WTC11 (cell line): ENCODE measurements around the gene DCTN2. TPM values are rescaled to one million over a fixed set of nuclear protein-coding genes. Genes with fewer than 3 reads are reported as not detected.
"Not testable (repeated sequence)": the region's sequence is repeated elsewhere in the genome, so short reads cannot be mapped to it uniquely, and the experiment has no call there.

Experiments used
- ATAC-seq: fragments of 200-7000 bp; cut with Tn5 transposase; 2 replicates; pipeline ENCODE4 v1.10.0; 2021; ENCODE audit warnings: mild to moderate bottlenecking, moderate library complexity
- CTCF ChIA-PET: fragments of 300-600 bp; sonication (Branson Sonifier 250); formaldehyde crosslinking; loops from one replicate; lab custom pipeline; 2021; ENCODE audit warnings: antibody characterized with exemption; lab: Charles Lee
- POLR2A ChIA-PET: fragments of 350-600 bp; sonication (Branson Sonifier 250); formaldehyde crosslinking; loops from one replicate; lab custom pipeline; 2021; ENCODE audit warnings: antibody characterized with exemption; lab: Charles Lee
- DNase-seq: peaks from one replicate; pipeline ENCODE4 v3.0.0; 2021; ENCODE audit warnings: low spot score
- H3K27ac Mint-ChIP-seq: 2 replicates; pipeline ENCODE4 v1.8.0; 2021; ENCODE audit warnings: mixed read lengths
- H3K27me3 Mint-ChIP-seq: 2 replicates; pipeline ENCODE4 v1.8.0; 2021; ENCODE audit warnings: low read depth, mild to moderate bottlenecking, moderate library complexity, mixed read lengths
- H3K36me3 Mint-ChIP-seq: 2 replicates; pipeline ENCODE4 v1.8.0; 2021; ENCODE audit warnings: mixed read lengths
- H3K4me1 Mint-ChIP-seq: 2 replicates; pipeline ENCODE4 v1.8.0; 2022; ENCODE audit warnings: mixed read lengths
- H3K4me3 Mint-ChIP-seq: 2 replicates; pipeline ENCODE4 v1.8.0; 2021; ENCODE audit warnings: mild to moderate bottlenecking, moderate library complexity, mixed read lengths
- H3K9me3 Mint-ChIP-seq: 2 replicates; pipeline ENCODE4 v1.8.0; 2021; ENCODE audit warnings: mixed read lengths
- ATF1 ChIP-seq: sonication (generic); formaldehyde crosslinking; IDR thresholded peaks from 2 replicates; pipeline ENCODE4 v1.8.1; 2023; ENCODE audit warnings: mild to moderate bottlenecking, moderate library complexity, missing genetic modification reagents
- ATF2 ChIP-seq: sonication (generic); formaldehyde crosslinking; IDR thresholded peaks from 2 replicates; pipeline ENCODE4 v1.8.1; 2022; ENCODE audit warnings: low read depth, missing genetic modification reagents, borderline replicate concordance
- ETV6 ChIP-seq: sonication (generic); formaldehyde crosslinking; IDR thresholded peaks from 2 replicates; pipeline ENCODE4 v1.8.1; 2022; ENCODE audit warnings: mild to moderate bottlenecking, missing genetic modification reagents
- FOXK1 ChIP-seq: sonication (generic); formaldehyde crosslinking; IDR thresholded peaks from 2 replicates; pipeline ENCODE4 v1.8.0; 2022; ENCODE audit warnings: mild to moderate bottlenecking, moderate library complexity, missing genetic modification reagents
- IRF2 ChIP-seq: sonication (generic); formaldehyde crosslinking; IDR thresholded peaks from 2 replicates; pipeline ENCODE4 v1.8.0; 2022; ENCODE audit warnings: low read depth, missing genetic modification reagents, borderline replicate concordance
- JUN ChIP-seq: sonication (generic); formaldehyde crosslinking; IDR thresholded peaks from 2 replicates; pipeline ENCODE4 v1.8.0; 2023; ENCODE audit warnings: mild to moderate bottlenecking, missing genetic modification reagents
- NFATC4 ChIP-seq: fragments of 250-450 bp; sonication (Bioruptor Pico); IDR thresholded peaks from 2 replicates; pipeline ENCODE4 v1.9.0; 2021; ENCODE audit warnings: mild to moderate bottlenecking
- OVOL2 ChIP-seq: fragments of 250-450 bp; sonication (Bioruptor Pico); IDR thresholded peaks from 2 replicates; pipeline ENCODE4 v1.9.0; 2021; ENCODE audit warnings: mild to moderate bottlenecking, borderline replicate concordance
- SOX15 ChIP-seq: fragments of 250-450 bp; sonication (Bioruptor Pico); IDR thresholded peaks from 2 replicates; pipeline ENCODE4 v1.9.0; 2021; ENCODE audit warnings: mild to moderate bottlenecking
- TCF7 ChIP-seq: sonication (generic); formaldehyde crosslinking; IDR thresholded peaks from 2 replicates; pipeline ENCODE4 v1.8.0; 2022; ENCODE audit warnings: mild to moderate bottlenecking, low read depth, missing genetic modification reagents, moderate library complexity
- TEAD1 ChIP-seq: sonication (generic); formaldehyde crosslinking; IDR thresholded peaks from 2 replicates; pipeline ENCODE4 v1.8.0; 2022; ENCODE audit warnings: mild to moderate bottlenecking, missing genetic modification reagents
- ZNF281 ChIP-seq: sonication (generic); formaldehyde crosslinking; IDR thresholded peaks from 2 replicates; pipeline ENCODE4 v1.8.0; 2023; ENCODE audit warnings: mild to moderate bottlenecking, missing genetic modification reagents
- total RNA-seq: library from RNA; stranded (reverse); gene quantifications from 3 replicates; pipeline ENCODE4 v1.2.3, GENCODE V29; 2021
- TF ChIP-seq, protein P1 (sequence below): fragments of 250-450 bp; sonication (Bioruptor Pico); IDR thresholded peaks from 2 replicates; pipeline ENCODE4 v1.9.0; 2021; ENCODE audit warnings: mild to moderate bottlenecking, borderline replicate concordance
- TF ChIP-seq, protein P2 (sequence below): sonication (generic); formaldehyde crosslinking; IDR thresholded peaks from 2 replicates; pipeline ENCODE4 v1.8.0; 2022; ENCODE audit warnings: mild to moderate bottlenecking, missing genetic modification reagents

The DCTN2 gene
- total RNA-seq, 1 experiment from 2014 or later = 93.5 TPM

DNA sequence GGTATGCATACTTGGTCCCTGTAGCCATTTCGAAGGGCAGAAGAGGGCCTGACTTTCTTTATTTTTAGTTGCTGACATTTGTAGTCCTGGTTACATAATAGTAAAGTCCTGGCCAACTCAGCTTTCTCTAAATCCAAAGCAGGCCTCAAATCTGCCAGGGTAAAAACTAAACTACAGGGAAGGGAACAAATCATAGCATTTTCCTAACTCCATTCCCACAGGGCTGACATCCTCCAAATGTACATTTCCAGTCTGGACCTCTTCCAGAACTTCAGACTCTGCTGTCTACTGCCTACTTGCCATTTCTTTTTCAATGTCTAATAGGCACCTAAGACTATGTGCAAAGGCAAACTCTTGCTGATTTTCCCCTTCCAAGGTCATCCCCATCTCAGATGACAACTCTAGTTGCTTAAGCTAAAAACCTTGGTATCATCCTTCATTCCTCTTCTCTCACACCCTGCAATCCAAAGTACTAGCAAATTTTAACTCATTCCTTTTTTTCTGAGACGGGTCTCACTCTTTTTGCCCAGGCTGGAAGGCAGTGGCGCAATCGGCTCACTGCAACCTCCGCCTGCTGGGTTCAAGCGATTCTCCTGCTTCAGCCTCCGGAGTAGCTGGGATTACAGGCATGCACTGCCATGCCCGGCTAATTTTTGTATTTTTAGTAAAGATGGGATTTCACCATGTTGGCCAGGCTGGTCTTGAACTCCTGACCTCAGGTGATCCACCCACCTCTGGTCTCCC is 28.6 kb downstream of the DCTN2 start (continued):
- TF ChIP-seq, protein P1, sequence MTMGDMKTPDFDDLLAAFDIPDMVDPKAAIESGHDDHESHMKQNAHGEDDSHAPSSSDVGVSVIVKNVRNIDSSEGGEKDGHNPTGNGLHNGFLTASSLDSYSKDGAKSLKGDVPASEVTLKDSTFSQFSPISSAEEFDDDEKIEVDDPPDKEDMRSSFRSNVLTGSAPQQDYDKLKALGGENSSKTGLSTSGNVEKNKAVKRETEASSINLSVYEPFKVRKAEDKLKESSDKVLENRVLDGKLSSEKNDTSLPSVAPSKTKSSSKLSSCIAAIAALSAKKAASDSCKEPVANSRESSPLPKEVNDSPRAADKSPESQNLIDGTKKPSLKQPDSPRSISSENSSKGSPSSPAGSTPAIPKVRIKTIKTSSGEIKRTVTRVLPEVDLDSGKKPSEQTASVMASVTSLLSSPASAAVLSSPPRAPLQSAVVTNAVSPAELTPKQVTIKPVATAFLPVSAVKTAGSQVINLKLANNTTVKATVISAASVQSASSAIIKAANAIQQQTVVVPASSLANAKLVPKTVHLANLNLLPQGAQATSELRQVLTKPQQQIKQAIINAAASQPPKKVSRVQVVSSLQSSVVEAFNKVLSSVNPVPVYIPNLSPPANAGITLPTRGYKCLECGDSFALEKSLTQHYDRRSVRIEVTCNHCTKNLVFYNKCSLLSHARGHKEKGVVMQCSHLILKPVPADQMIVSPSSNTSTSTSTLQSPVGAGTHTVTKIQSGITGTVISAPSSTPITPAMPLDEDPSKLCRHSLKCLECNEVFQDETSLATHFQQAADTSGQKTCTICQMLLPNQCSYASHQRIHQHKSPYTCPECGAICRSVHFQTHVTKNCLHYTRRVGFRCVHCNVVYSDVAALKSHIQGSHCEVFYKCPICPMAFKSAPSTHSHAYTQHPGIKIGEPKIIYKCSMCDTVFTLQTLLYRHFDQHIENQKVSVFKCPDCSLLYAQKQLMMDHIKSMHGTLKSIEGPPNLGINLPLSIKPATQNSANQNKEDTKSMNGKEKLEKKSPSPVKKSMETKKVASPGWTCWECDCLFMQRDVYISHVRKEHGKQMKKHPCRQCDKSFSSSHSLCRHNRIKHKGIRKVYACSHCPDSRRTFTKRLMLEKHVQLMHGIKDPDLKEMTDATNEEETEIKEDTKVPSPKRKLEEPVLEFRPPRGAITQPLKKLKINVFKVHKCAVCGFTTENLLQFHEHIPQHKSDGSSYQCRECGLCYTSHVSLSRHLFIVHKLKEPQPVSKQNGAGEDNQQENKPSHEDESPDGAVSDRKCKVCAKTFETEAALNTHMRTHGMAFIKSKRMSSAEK (CRISPR knock-in tag) = no peak
- no peak for TF ChIP-seq ZNF281

- ChIA-PET CTCF (interaction anchor here (1.4 kb wide), 1 partner anchor 66 kb away, joined by 4 read pairs; no protein-coding TSS in a partner anchor), POLR2A (interaction anchor here (0.7 to 1.4 kb wide), 2 partner anchors 86 to 300 kb away, joined by 4 read pairs; partner anchors contain the start of gene DTX3)
- H3K27me3 Mint-ChIP-seq, ATAC-seq, DNase-seq, H3K4me3 Mint-ChIP-seq, H3K9me3 Mint-ChIP-seq, H3K27ac Mint-ChIP-seq: not testable (repeated sequence)
- H3K4me1 Mint-ChIP-seq = peaks cover 26% of the 10 kb centered on the region
- peaks cover 58% of the 10 kb centered on the region for H3K36me3 Mint-ChIP-seq
Observed at GRCh38 chr12:57517718-57518117, 29.3 kb downstream of the DCTN2 start.

- ATAC-seq (no peak), DNase-seq (no peak)
- TF ChIP-seq ATF2 (CRISPR knock-in tag) = no peak
- TF ChIP-seq, protein P2, sequence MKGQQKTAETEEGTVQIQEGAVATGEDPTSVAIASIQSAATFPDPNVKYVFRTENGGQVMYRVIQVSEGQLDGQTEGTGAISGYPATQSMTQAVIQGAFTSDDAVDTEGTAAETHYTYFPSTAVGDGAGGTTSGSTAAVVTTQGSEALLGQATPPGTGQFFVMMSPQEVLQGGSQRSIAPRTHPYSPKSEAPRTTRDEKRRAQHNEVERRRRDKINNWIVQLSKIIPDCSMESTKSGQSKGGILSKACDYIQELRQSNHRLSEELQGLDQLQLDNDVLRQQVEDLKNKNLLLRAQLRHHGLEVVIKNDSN (CRISPR knock-in tag) = no peak
- TF ChIP-seq SOX15 (CRISPR knock-in tag) = no peak
- TF ChIP-seq, protein P1 (CRISPR knock-in tag) = no peak
- no peak for TF ChIP-seq ATF1 (CRISPR knock-in tag)
- TF ChIP-seq ETV6 (CRISPR knock-in tag) = no peak
- TF ChIP-seq JUN (CRISPR knock-in tag) = no peak
- no peak for TF ChIP-seq NFATC4
- no peak for TF ChIP-seq TEAD1
- TF ChIP-seq IRF2 (CRISPR knock-in tag) = no peak
- no peak for TF ChIP-seq TCF7 (CRISPR knock-in tag)
- no peak for TF ChIP-seq OVOL2 (CRISPR knock-in tag)
- no peak for TF ChIP-seq FOXK1
- no peak overlapping the region for H3K4me3 Mint-ChIP-seq
- peak overlapping the region; percentile 43; the same call in 1 of the 2 replicates for H3K27ac Mint-ChIP-seq
- H3K9me3 Mint-ChIP-seq = no peaks in the 10 kb centered on the region
- H3K4me1 Mint-ChIP-seq = peaks cover 26% of the 10 kb centered on the region
- peaks cover 3% of the 10 kb centered on the region; the same call in 1 of the 2 replicates for H3K27me3 Mint-ChIP-seq
- POLR2A ChIA-PET = interaction anchor here (0.6 to 1.4 kb wide), 3 partner anchors 13 to 1040 kb away, joined by 3 to 8 read pairs (median 4); partner anchors contain the start of gene DTX3
- CTCF ChIA-PET = interaction anchor here (1.4 kb wide), 1 partner anchor 66 kb away, joined by 4 read pairs; no protein-coding TSS in a partner anchor
- peaks cover 63% of the 10 kb centered on the region for H3K36me3 Mint-ChIP-seq
Observed at GRCh38 chr12:57517187-57517586, 29.8 kb downstream of the DCTN2 start.
